ENCODE results near the gene RPS16. TPM values are rescaled to one million over a fixed set of nuclear protein-coding genes. Genes with fewer than 3 reads are reported as not detected.
A peak's percentile ranks its signal among the peaks of the same experiment; 100 is the strongest.

The RPS16 gene
- total and polyA plus RNA-seq, 2 of the 8 experiments (the other 6 are each of a cell fraction or from before 2014, with no cell fraction given), result 2,433 to 7,810 TPM

DNA sequence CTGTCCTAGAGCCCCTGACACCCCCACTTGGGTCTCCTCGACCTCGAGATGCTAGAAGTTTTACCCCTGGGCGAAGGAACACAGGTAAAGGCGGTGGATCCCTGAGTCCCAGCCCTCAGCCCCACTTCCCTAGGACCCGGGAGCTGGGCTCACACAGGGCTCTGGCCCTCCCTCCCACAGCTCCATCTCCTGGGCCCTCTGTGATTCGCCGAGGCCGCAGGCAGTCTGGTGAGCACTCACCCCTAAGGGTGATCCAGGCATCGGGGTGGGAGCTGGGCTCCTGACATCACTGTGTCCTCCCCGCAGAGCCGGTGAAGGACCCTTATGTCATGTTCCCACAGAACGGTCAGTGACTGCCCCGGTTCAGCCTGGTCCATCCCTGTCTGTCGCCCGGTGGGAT lies 15.0 kb downstream of the RPS16 start (continued):
- TF ChIP-seq, protein P1, sequence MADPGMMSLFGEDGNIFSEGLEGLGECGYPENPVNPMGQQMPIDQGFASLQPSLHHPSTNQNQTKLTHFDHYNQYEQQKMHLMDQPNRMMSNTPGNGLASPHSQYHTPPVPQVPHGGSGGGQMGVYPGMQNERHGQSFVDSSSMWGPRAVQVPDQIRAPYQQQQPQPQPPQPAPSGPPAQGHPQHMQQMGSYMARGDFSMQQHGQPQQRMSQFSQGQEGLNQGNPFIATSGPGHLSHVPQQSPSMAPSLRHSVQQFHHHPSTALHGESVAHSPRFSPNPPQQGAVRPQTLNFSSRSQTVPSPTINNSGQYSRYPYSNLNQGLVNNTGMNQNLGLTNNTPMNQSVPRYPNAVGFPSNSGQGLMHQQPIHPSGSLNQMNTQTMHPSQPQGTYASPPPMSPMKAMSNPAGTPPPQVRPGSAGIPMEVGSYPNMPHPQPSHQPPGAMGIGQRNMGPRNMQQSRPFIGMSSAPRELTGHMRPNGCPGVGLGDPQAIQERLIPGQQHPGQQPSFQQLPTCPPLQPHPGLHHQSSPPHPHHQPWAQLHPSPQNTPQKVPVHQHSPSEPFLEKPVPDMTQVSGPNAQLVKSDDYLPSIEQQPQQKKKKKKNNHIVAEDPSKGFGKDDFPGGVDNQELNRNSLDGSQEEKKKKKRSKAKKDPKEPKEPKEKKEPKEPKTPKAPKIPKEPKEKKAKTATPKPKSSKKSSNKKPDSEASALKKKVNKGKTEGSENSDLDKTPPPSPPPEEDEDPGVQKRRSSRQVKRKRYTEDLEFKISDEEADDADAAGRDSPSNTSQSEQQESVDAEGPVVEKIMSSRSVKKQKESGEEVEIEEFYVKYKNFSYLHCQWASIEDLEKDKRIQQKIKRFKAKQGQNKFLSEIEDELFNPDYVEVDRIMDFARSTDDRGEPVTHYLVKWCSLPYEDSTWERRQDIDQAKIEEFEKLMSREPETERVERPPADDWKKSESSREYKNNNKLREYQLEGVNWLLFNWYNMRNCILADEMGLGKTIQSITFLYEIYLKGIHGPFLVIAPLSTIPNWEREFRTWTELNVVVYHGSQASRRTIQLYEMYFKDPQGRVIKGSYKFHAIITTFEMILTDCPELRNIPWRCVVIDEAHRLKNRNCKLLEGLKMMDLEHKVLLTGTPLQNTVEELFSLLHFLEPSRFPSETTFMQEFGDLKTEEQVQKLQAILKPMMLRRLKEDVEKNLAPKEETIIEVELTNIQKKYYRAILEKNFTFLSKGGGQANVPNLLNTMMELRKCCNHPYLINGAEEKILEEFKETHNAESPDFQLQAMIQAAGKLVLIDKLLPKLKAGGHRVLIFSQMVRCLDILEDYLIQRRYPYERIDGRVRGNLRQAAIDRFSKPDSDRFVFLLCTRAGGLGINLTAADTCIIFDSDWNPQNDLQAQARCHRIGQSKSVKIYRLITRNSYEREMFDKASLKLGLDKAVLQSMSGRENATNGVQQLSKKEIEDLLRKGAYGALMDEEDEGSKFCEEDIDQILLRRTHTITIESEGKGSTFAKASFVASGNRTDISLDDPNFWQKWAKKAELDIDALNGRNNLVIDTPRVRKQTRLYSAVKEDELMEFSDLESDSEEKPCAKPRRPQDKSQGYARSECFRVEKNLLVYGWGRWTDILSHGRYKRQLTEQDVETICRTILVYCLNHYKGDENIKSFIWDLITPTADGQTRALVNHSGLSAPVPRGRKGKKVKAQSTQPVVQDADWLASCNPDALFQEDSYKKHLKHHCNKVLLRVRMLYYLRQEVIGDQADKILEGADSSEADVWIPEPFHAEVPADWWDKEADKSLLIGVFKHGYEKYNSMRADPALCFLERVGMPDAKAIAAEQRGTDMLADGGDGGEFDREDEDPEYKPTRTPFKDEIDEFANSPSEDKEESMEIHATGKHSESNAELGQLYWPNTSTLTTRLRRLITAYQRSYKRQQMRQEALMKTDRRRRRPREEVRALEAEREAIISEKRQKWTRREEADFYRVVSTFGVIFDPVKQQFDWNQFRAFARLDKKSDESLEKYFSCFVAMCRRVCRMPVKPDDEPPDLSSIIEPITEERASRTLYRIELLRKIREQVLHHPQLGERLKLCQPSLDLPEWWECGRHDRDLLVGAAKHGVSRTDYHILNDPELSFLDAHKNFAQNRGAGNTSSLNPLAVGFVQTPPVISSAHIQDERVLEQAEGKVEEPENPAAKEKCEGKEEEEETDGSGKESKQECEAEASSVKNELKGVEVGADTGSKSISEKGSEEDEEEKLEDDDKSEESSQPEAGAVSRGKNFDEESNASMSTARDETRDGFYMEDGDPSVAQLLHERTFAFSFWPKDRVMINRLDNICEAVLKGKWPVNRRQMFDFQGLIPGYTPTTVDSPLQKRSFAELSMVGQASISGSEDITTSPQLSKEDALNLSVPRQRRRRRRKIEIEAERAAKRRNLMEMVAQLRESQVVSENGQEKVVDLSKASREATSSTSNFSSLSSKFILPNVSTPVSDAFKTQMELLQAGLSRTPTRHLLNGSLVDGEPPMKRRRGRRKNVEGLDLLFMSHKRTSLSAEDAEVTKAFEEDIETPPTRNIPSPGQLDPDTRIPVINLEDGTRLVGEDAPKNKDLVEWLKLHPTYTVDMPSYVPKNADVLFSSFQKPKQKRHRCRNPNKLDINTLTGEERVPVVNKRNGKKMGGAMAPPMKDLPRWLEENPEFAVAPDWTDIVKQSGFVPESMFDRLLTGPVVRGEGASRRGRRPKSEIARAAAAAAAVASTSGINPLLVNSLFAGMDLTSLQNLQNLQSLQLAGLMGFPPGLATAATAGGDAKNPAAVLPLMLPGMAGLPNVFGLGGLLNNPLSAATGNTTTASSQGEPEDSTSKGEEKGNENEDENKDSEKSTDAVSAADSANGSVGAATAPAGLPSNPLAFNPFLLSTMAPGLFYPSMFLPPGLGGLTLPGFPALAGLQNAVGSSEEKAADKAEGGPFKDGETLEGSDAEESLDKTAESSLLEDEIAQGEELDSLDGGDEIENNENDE (IDR thresholded peaks at IDR 0.05; ENCODE audit: insufficient replicate concordance, low read length), result no peak
- TF ChIP-seq POLR2A (IDR thresholded peaks at IDR 0.05; ENCODE audit: control extremely low read depth in 1 of 2, low read depth in 2 of 2, low read length in 2 of 2) (peak in 1 of 2 experiments; percentile 39; a peak in 1 of 3 replicates), KDM1A (IDR thresholded peaks at IDR 0.05; ENCODE audit: borderline replicate concordance, low read length) (no peak)

All from H1 (cell line).